GM18507 (cell line): ENCODE measurements around the gene P2RY14.
"Not testable (repeated sequence)": the region's sequence is repeated elsewhere in the genome, so short reads cannot be mapped to it uniquely, and the experiment has no call there.

ENCODE experiments used
- DNase-seq: peaks from one replicate; pipeline ENCODE4 v3.0.0; 2011; ENCODE audit warnings: low read depth; ENCODE audit not compliant: insufficient read length; ENCODE audit errors: extremely low spot score
- FAIRE-seq: peaks from 2 replicates; lab custom pipeline; 2011; peaks lifted over from hg19 to GRCh38; lab: Jason Lieb, UNC

The P2RY14 gene

DNA sequence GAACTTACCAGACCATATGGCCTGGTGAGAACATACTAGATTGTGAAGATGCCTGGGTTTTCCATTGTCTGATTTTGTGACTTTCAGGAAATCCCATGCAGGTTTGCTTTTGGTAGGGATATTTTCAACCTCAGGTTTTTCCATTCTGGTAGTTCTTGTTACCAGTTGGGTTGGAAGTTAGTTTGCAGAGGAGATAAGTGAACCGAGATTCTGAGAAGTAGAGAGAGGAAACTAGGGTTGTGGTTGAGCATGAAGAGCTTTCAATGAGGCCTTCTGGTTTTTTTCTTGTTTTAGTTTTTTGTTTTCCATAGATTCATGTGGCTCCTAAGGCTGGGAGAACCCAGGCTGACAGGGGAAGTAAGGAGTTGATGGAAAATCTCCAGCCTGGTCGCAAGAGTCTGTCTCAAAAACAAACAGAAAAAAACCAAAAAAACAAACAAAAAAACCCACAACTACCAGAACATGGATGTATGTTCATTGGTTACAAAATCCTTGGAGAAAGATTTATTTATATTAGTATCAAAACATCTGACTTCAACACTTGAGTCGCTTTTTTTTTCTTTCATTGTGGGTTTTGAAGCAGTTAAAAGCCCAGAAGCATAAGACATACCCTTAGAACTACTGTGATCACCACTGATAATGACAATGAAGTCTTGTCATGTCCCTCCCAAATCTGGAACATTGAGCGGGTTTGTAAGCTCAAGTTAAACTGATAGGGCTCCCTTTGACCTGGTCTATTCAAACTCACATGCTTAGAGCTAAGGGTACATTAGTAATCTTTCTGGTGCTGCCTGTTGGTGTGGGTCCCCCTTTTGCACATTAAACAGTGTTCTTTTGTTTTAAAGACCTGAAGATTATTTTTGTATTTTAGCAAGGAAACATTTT, 78.5 kb downstream of the P2RY14 start:
- FAIRE-seq (no peak), DNase-seq (no peak)

DNA sequence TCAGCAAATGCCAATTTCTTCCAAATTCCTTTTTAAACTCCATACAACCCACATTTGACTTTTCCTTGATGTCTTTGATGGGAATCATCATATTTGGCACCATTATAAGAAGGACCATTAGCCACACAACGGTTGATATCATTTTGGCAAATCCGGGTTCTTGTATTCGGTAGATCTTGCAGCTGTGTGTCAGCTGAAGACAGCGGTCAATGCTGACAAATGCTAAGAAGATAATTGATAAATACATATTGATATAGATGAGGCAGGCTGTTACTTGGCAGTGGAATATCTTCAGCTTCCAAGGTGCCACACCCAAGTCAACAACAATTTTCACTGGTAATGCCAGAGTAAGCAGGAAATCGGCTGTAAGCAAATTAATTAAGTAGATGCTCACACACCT, 79.5 kb downstream of the P2RY14 start:
- FAIRE-seq (no peak), DNase-seq (no peak)

DNA sequence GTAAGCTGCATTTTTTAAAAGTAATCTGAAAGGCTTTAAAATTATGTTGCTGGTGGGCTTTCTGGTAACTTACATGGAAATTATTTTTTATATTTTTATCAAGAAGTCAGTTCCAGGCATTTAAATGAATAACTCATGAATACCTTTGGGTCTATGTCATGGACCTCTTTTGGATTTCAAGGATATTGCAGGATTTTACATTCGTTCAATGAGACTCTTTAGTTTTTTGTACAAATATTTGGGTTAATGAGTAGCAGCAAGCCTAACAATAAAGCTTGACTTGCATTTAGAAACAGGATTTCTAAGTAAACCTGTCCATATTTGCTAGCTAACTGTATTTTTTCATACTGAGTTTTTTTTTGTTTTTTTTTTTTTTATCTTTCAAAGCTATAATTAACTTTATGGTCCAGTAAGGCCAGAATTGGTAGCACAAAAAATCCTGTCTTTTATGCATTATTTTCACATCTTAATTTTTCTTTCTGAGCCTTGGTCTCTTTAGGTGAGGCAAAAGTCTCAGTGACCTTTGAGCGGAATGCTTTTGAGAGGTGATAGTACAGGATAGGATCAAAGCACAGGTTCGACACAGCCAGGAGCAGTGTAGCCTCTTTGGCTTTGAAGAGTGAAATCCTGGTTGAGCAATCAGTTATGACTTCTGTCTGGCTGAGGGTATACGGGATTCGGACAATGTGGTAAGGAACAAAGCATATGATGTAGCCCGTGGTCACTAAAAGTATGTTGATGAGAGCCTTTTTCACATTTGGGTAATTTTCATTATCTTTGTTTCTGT, 80.2 kb downstream of the P2RY14 start:
- no peak for FAIRE-seq
- no peak for DNase-seq

GRCh38 chr3:151197228-151197627, 81.1 kb downstream of the P2RY14 start:
- DNase-seq = no peak
- no peak for FAIRE-seq

- no peak for FAIRE-seq
Measured at GRCh38 chr3:151196434-151196833, 81.9 kb downstream of the P2RY14 start.

DNA sequence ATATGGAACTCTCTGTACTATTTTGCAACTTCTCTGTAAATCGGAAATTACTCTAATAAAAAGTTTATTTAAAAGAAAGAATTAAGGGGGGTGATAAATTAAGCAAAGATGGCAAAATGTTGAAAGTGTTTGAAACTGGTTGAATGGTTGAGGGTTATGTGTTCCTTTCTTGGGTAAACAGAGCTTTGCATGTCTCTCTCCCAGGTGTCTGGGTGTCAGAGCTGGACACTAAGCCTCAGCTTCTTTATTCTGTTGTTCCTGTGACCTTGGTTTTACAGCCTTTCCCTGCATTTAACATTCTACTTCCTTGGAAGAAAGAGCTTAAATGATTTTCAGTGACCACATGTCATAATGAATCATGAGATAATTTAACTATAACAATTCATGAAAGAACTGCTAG, 82.5 kb downstream of the P2RY14 start:
- DNase-seq = no peak

More at GRCh38 chr3:151196434-151196833, 81.9 kb downstream of the P2RY14 start:
- DNase-seq = no peak

GRCh38 chr3:151192545-151192944, 85.8 kb downstream of the P2RY14 start:
- no peak for FAIRE-seq

More for the DNA sequence above, 82.5 kb downstream of the P2RY14 start:
- FAIRE-seq = no peak

DNA sequence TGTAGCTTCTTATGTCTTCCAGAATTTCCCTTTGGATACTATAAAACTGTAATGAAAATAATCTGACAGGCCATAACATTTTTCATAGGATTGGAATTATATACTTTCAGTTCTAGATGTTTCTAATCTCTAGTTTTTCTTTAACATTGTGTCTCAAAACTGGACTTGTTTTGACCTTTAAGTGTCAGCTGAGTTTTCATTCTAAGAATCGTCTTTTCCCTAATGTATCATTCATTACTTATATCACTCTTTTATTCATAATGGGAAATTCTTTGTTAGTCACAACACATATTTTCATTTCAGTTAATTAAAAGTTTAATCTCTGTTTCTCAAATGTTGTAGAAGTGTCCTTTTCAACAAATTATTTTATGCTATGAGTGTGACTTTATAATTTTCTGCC, 87.2 kb downstream of the P2RY14 start:
- no peak for FAIRE-seq
- DNase-seq = no peak

More at GRCh38 chr3:151192545-151192944, 85.8 kb downstream of the P2RY14 start:
- no peak for DNase-seq

DNA sequence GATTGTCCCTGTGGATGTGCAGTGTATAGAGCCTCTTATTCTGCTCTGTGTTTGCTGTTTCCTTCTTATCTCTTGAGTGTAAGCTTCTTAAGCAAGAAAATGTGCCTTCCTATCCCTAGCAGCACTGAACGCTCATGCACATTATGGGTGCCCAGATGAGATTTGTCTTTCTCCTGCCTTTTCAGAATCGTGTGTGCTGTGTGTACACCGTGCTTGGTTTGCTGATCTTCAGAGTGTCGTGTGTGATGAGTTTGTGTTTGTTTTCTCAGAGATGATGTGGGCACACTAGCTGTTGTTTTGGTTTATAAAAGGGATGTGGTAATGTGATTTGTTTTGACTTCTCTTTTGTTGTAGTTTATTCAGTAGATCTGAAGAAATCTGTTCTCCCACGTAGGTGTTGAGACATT, 95.1 kb downstream of the P2RY14 start:
- no peak for DNase-seq
- no peak for FAIRE-seq

DNA sequence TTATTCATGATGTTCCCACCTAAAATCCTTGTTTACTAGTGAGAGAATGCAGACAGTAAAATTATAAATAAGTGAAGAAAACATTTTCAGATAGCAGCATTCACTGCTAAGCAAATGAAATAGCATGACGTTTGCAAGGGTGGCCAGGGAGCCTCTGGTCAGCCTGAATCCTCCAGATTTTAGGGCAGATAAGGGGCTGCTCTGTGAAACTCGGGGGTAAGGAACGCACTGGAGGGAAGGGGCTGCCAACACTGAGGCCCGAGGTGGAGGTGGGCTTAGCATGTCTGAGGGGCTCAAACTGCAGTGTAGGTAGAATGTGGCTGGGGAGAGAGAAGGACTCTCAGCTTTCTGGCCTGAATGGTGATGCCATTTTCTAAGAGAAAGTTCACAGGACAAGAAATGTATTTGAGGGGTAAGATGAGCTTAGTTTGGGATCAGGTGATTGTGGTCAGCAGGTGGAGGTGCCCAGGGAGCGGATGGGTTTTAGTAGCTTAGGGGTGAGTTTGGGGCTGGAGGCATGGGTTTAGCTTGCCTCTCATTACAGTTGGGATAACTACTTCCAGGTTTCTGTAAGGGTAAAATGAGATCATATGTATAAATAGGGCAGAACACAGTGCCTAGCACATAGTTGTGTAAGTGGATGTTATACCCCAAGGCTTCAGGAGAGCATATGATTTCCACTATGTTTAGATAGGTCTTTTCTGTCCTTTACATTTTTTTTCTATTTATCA, 95.8 kb downstream of the P2RY14 start:
- DNase-seq (no peak), FAIRE-seq (no peak)

GRCh38 chr3:151178208-151178845, 100.0 kb downstream of the P2RY14 start:
- FAIRE-seq (no peak), DNase-seq (no peak)

DNA sequence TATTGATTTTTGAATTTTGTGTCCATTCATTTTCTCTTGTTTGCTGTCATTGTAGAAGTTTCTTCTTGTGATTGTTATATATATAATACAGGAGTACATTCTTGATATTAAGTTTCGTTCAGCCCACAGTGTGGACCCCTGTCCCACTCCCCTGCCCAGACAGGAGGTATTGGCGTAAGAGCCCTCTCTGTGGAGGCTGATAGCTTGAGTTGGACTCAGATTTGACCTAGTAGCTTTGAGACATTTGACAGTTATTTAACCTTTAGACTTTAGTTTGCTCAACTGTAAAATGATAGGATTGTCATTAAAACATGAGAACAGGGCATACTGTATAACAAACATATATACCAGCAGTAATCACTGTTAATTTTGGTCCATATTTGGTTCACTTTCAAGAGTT, 102.4 kb downstream of the P2RY14 start:
- no peak for DNase-seq
- no peak for FAIRE-seq

DNA sequence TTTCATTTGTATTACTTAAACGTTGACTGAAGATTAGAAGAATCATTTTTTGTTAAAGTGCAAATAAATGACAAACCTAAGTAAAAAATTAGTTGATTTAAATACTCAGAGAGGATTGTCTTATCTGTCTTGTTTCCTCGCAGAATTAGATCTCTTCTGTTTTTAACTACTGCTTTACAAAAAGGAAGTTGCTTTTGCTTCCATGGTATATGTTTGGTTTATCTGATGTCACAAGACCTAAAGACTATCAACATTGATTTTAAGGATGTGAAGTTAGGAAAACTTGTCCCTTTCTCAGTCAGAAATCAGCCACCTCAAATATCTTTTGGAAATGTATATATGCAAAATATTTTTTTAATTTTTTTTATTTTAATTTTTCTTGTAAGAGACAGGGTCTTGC, 104.0 kb downstream of the P2RY14 start:
- no peak for FAIRE-seq

DNA sequence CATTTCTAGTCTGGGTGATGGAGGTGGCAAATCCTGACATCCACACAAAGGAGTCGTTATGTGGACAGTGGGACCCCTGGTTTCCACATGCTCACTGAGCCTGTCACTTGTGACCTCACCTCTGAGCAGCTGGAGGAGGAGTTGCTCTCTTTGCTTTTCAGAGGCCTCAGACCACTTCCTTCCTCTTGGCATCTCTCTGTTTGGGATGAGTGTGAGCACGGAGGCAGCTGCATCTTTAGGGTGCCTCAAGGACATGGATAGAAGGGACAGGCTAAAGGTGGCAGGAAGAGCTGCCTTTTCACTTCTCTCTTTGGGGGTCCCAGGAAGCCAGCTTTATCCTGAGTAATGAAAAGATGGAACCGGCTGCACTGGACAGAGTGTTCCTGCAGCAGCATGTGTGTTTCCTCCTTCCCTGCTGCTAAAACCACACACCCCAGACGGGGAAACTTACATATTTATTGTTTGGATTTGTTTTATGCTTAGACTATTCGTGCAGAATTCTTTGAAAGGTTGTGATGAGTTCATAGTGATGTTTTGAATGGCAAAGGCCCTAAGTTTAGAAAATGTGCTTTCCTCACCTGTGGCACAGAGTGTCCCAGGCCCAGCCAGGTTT, 107.1 kb downstream of the P2RY14 start:
- FAIRE-seq = peak; percentile 88
- DNase-seq = no peak

More for the DNA sequence above, 104.0 kb downstream of the P2RY14 start:
- no peak for DNase-seq

DNA sequence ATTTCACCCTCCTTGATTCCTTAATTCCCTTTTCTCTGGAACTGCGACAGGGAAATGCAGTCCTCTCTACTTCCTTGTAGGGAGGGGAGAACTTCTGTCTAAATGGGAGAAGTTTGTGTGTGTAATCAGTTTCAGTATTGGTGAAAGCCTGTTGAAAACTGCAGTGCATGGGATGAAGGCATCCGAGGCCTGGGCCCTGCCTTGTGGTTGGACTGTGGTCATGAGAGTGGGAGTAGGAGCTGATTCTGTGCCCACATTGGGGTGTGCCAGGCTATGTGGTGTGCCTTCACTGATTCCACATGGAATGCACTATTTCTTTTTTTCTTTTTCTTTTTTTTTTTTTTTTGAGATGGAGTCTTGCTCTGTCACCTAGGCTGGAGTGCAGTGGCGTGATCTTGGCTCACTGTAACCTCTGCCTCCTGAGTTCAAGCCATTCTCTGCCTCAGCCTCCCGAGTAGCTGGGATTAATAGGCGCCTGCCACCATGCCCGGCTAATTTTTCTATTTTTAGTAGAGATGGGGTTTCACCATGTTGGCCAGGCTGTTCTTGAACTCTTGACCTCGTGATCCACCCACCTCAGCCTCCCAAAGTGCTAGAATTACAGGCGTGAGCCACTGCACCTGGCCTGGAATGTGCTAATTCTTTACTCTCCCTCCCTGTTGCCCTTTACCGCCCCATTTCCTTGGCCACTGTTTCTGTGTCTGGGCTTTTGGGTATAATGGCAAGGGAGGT, 108.2 kb downstream of the P2RY14 start:
- FAIRE-seq = peak; percentile 80
- not testable (repeated sequence) for DNase-seq

DNA sequence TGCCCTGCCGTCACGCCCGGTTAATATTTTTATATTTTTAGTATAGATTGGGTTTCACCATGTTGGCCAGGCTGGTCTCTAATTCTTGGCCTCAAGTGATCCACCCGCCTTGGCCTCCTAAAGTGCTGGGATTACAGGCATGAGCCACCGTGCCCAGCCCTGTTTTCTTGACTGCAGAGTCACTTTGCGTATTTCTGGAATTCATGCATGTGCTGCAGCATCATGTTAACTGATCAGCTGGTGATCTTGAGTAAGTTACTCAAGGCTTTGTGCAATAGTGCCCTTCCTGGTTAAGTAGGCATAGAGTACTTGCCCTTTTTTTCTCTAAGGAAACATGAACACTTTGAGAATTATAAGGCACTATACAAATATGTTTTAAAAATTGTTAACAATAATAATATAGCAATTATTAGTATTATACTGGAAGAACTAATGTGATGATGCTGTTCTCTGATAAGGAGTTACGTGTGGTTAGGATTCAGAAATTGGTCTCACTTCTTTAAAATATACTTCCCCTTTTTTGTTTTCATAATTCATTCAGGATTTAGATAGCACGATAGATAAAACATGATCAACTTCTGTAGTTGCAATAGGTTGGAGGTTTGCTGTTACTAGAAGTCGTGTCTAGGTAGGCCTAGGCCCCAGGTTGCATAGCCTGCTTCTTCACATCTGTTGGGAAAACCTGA, 108.9 kb downstream of the P2RY14 start:
- no peak for FAIRE-seq
- DNase-seq = no peak

GRCh38 chr3:151168269-151169094, 109.9 kb downstream of the P2RY14 start:
- FAIRE-seq = peak; percentile 84
- DNase-seq = peak; percentile 58
